NCI-H82 (cell line): ENCODE data around the gene DLL1.
"Not testable (repeated sequence)": the region's sequence is repeated elsewhere in the genome, so short reads cannot be mapped to it uniquely, and the experiment has no call there.

Source experiments
- DNase-seq: peaks from one replicate; lab custom pipeline; 2025; lab: John Stamatoyannopoulos, UW

DLL1 gene

GRCh38 chr6:170290296-170291128, at the start of gene DLL1:
TSS of gene DLL1 (minus strand) at chr6:170291078. CDS start at chr6:170290139, 939 bp downstream.
- peak; percentile 96 for DNase-seq

- DNase-seq, result not testable (repeated sequence)
Measured at GRCh38 chr6:170335199-170335598, 44.3 kb upstream of the DLL1 start.

- no peak for DNase-seq
Measured at GRCh38 chr6:170329321-170329720, 38.4 kb upstream of the DLL1 start.

- no peak for DNase-seq
Measured at GRCh38 chr6:170317718-170318117, 26.8 kb upstream of the DLL1 start.

- DNase-seq, result no peak
Measured at GRCh38 chr6:170317076-170317475, 26.2 kb upstream of the DLL1 start.

GRCh38 chr6:170316071-170316470, 25.2 kb upstream of the DLL1 start:
- no peak for DNase-seq

GRCh38 chr6:170314983-170315382, 24.1 kb upstream of the DLL1 start:
- DNase-seq, result no peak

- DNase-seq, result no peak
Measured at GRCh38 chr6:170313716-170314295, 22.9 kb upstream of the DLL1 start.

- DNase-seq, result no peak
Measured at GRCh38 chr6:170312876-170313275, 22.0 kb upstream of the DLL1 start.

- DNase-seq, result no peak
Measured at GRCh38 chr6:170311696-170312095, 20.8 kb upstream of the DLL1 start.

- no peak for DNase-seq
Measured at GRCh38 chr6:170308761-170309160, 17.9 kb upstream of the DLL1 start.

- DNase-seq, result no peak
Measured at GRCh38 chr6:170307080-170307545, 16.2 kb upstream of the DLL1 start.

- peak; percentile 96 for DNase-seq
Measured at GRCh38 chr6:170306324-170307079, 15.6 kb upstream of the DLL1 start, which contains the start of gene FAM120B. TSS of gene FAM120B (plus strand) at chr6:170306758. CDS start at chr6:170317391, 10,633 bp downstream.

- DNase-seq, result no peak
Measured at GRCh38 chr6:170305805-170306323, 15.0 kb upstream of the DLL1 start.

GRCh38 chr6:170301184-170301583, 10.3 kb upstream of the DLL1 start:
- DNase-seq, result no peak

GRCh38 chr6:170298688-170299087, 7.8 kb upstream of the DLL1 start:
- DNase-seq, result no peak

GRCh38 chr6:170297576-170298330, 6.9 kb upstream of the DLL1 start:
- no peak for DNase-seq

- peak; percentile 82 for DNase-seq
Measured at GRCh38 chr6:170296746-170297575, 6.1 kb upstream of the DLL1 start.

- no peak for DNase-seq
Measured at GRCh38 chr6:170296423-170296745, 5.5 kb upstream of the DLL1 start.

- peak; percentile 57 for DNase-seq
Measured at GRCh38 chr6:170295510-170296422, 4.9 kb upstream of the DLL1 start.
